Natural killer cell (primary cell): ENCODE measurements around the gene RAB15. TPM values are rescaled to one million over a fixed set of nuclear protein-coding genes. Genes with fewer than 3 reads are reported as not detected.

Source experiments
- ATAC-seq, 3 donors: fragments of 150-1000 bp in 2 of 3; fragments of 200-7000 bp in 1 of 3; cut with Tn5 transposase; 1 replicate in 1 of 3; 2 replicates in 2 of 3; pipeline ENCODE4 v1.10.0; 2021; ENCODE audit warnings: mild to moderate bottlenecking in 2 of 3, moderate library complexity in 2 of 3
- DNase-seq, 2 donors: peaks; one replicate each; pipeline versions ENCODE4 v3.0.0 to v3.0.0-alpha.2; 2013 to 2021; ENCODE audit warnings: mixed read lengths in 1 of 2
- H3K27ac ChIP-seq: one replicate; pipeline ENCODE4 v1.5.1; 2013; ENCODE audit warnings: mild to moderate bottlenecking, low read length
- H3K27me3 ChIP-seq: one replicate; pipeline ENCODE4 v1.6.1; 2013; ENCODE audit warnings: low read length; ENCODE audit not compliant: control insufficient read depth, insufficient read depth
- H3K36me3 ChIP-seq: one replicate; pipeline ENCODE4 v1.6.1; 2013; ENCODE audit warnings: low read length; ENCODE audit not compliant: control insufficient read depth, insufficient read depth
- H3K4me1 ChIP-seq: one replicate; pipeline ENCODE4 v1.6.1; 2013; ENCODE audit warnings: low read length; ENCODE audit not compliant: control insufficient read depth, insufficient read depth
- H3K4me3 ChIP-seq: one replicate; pipeline ENCODE4 v1.5.1; 2013; ENCODE audit warnings: low read length
- H3K9me3 ChIP-seq: one replicate; pipeline ENCODE4 v1.6.1; 2013; ENCODE audit warnings: low read length; ENCODE audit not compliant: control insufficient read depth, insufficient read depth
- H3K27ac Mint-ChIP-seq, 2 donors: one replicate each; pipeline ENCODE4 v1.8.0; 2022; ENCODE audit warnings: mild to moderate bottlenecking in 2 of 2, mixed read lengths in 2 of 2, moderate library complexity in 1 of 2
- H3K27me3 Mint-ChIP-seq, 2 donors: one replicate each; pipeline ENCODE4 v1.8.0; 2022; ENCODE audit warnings: low read depth in 2 of 2, mixed read lengths in 2 of 2
- H3K36me3 Mint-ChIP-seq: one replicate; pipeline ENCODE4 v1.8.0; 2022; ENCODE audit warnings: mixed read lengths
- H3K4me1 Mint-ChIP-seq, 2 donors: one replicate each; pipeline ENCODE4 v1.8.0; 2022; ENCODE audit warnings: mixed read lengths in 2 of 2
- H3K4me3 Mint-ChIP-seq: one replicate; pipeline ENCODE4 v1.8.0; 2022; ENCODE audit warnings: mild to moderate bottlenecking, moderate library complexity, mixed read lengths
- H3K9me3 Mint-ChIP-seq, 2 donors: one replicate each; pipeline ENCODE4 v1.8.0; 2022; ENCODE audit warnings: mixed read lengths in 2 of 2
- WGBS: methylation state at CpG from one replicate; pipeline ENCODE4 v1.1.7; 2013; ENCODE audit warnings: missing lambda C conversion rate; ENCODE audit not compliant: insufficient coverage; 5-methylcytosine and 5-hydroxymethylcytosine counted together
- intact Hi-C: fragments of 100-400 bp; cut with micrococcal nuclease; formaldehyde crosslinking; loops from one replicate; pipeline ENCODE4 v1.14.2; 2022
- total RNA-seq, 4 donors: library from RNA; stranded (reverse); fragments of 120-200 nt in 1 of 4; gene quantifications; one replicate each; pipeline versions ENCODE4 v1.2.3 to v1.2.4, GENCODE V29; 2013 to 2022
- TF ChIP-seq, protein P1 (sequence below): fragments of 200-600 bp; IDR thresholded peaks from one replicate; pipeline ENCODE4 v1.8.0; 2022; ENCODE audit warnings: antibody characterized with exemption

Gene RAB15
- total RNA-seq, 3 donors from 2014 or later (not counting 1 experiment from before 2014, with no cell fraction given): 0.82 to 3.2 (median 1.7) TPM

DNA sequence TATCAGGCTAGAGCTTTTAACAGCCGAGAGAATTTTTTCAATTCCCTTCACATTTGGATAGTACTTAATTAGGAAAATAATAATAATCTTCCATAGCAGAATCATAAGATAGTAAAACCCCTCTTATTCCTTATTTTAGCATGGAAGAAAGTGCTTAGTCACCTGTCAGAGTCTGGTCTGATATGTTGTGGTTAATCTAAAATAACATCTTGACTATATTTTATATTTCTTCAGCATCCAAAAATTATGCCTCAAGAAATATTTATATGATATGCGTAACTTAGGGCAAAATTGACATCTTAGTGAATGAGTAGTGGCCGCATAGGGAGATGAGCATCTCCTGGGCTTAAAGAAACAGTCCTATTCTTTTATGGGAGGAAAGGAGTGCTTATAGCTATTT lies 45.1 kb downstream of the RAB15 start:
- Mint-ChIP-seq H3K4me1 (peaks cover 6 to 19% of the 10 kb centered on the region in 2 donors), H3K9me3 (no peaks in the 10 kb centered on the region), H3K36me3 (peaks cover 7% of the 10 kb centered on the region), H3K27ac (no peak overlapping the region), H3K27me3 (no peaks in the 10 kb centered on the region), H3K4me3 (no peak overlapping the region)
- peak overlapping the region; percentile 49 for H3K27ac ChIP-seq
- 94% methylated on average over 2 of the region's 3 CpGs for WGBS
- H3K4me3 ChIP-seq: no peak overlapping the region
- intact Hi-C loops: no loop called here
- no peaks in the 10 kb centered on the region for H3K9me3 ChIP-seq
- ATAC-seq: no peak
- H3K36me3 ChIP-seq: peaks cover 62% of the 10 kb centered on the region
- TF ChIP-seq, protein P1, sequence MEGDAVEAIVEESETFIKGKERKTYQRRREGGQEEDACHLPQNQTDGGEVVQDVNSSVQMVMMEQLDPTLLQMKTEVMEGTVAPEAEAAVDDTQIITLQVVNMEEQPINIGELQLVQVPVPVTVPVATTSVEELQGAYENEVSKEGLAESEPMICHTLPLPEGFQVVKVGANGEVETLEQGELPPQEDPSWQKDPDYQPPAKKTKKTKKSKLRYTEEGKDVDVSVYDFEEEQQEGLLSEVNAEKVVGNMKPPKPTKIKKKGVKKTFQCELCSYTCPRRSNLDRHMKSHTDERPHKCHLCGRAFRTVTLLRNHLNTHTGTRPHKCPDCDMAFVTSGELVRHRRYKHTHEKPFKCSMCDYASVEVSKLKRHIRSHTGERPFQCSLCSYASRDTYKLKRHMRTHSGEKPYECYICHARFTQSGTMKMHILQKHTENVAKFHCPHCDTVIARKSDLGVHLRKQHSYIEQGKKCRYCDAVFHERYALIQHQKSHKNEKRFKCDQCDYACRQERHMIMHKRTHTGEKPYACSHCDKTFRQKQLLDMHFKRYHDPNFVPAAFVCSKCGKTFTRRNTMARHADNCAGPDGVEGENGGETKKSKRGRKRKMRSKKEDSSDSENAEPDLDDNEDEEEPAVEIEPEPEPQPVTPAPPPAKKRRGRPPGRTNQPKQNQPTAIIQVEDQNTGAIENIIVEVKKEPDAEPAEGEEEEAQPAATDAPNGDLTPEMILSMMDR: no peak
- no peaks in the 10 kb centered on the region for H3K27me3 ChIP-seq
- peaks cover 17% of the 10 kb centered on the region for H3K4me1 ChIP-seq
- DNase-seq: no peak

GRCh38 chr14:64926398-64926995 lies 45.6 kb downstream of the RAB15 start:
- Histone ChIP-seq H3K27ac (peak overlapping the region; percentile 25), H3K36me3 (peaks cover 60% of the 10 kb centered on the region), H3K4me1 (peaks cover 17% of the 10 kb centered on the region), H3K4me3 (no peak overlapping the region), H3K27me3 (no peaks in the 10 kb centered on the region), H3K9me3 (no peaks in the 10 kb centered on the region)
- H3K4me1 Mint-ChIP-seq: peaks cover 10 to 24% of the 10 kb centered on the region in 2 donors
- H3K4me3 Mint-ChIP-seq: no peak overlapping the region
- DNase-seq (no peak), ATAC-seq (no peak)
- TF ChIP-seq, protein P1: no peak
- no peak overlapping the region for H3K27ac Mint-ChIP-seq
- H3K9me3 Mint-ChIP-seq: no peaks in the 10 kb centered on the region
- no peaks in the 10 kb centered on the region for H3K27me3 Mint-ChIP-seq
- WGBS: 64% methylated on average over 4 of the region's 4 CpGs
- intact Hi-C loops: no loop called here
- peaks cover 7% of the 10 kb centered on the region for H3K36me3 Mint-ChIP-seq

DNA sequence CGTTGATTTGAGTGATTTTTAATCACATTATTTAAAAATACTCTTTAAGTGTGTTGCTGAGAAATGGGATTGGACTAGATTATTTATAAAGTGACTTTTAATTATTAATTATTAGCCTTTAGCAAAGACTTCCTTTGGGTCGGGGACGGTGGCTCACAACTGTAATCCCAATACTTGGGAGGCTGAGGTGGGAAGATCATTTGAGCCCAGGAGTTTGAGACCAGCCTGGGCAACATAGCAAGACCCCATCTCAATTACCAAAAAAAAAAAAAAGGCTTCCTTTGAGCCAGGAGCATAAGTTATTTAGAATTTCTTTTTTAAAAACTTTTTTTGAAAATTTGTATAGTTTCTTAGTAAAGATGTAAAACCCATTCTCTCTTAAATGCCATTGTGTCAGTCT lies 49.1 kb downstream of the RAB15 start:
- H3K27me3 Mint-ChIP-seq: no peaks in the 10 kb centered on the region
- H3K36me3 Mint-ChIP-seq: peaks cover 7% of the 10 kb centered on the region
- intact Hi-C loops: no loop called here
- ATAC-seq (no peak), DNase-seq (no peak)
- H3K27ac Mint-ChIP-seq: no peak overlapping the region
- no peak overlapping the region for H3K27ac ChIP-seq
- no peaks in the 10 kb centered on the region for H3K27me3 ChIP-seq
- H3K4me1 Mint-ChIP-seq: peaks cover 32 to 38% of the 10 kb centered on the region in 2 donors
- no peak overlapping the region for H3K4me3 ChIP-seq
- H3K9me3 Mint-ChIP-seq: no peaks in the 10 kb centered on the region
- TF ChIP-seq, protein P1: no peak
- 100% methylated on average over 2 of the region's 3 CpGs for WGBS
- H3K4me3 Mint-ChIP-seq: no peak overlapping the region
- H3K4me1 ChIP-seq: peaks cover 9% of the 10 kb centered on the region
- peaks cover 49% of the 10 kb centered on the region for H3K36me3 ChIP-seq
- H3K9me3 ChIP-seq: no peaks in the 10 kb centered on the region

GRCh38 chr14:64920465-64920864 lies 51.7 kb downstream of the RAB15 start:
- intact Hi-C loops: no loop called here
- Mint-ChIP-seq H3K4me3 (no peak overlapping the region), H3K9me3 (no peaks in the 10 kb centered on the region), H3K27me3 (no peaks in the 10 kb centered on the region), H3K4me1 (peaks cover 45 to 48% of the 10 kb centered on the region in 2 donors), H3K36me3 (peaks cover 7% of the 10 kb centered on the region), H3K27ac (peak overlapping the region; percentile 14 to 18)
- no peak for DNase-seq
- H3K27ac ChIP-seq: no peak overlapping the region
- no peaks in the 10 kb centered on the region for H3K27me3 ChIP-seq
- 87% methylated on average over 2 of the region's 2 CpGs for WGBS
- H3K36me3 ChIP-seq: peaks cover 28% of the 10 kb centered on the region
- no peak overlapping the region for H3K4me3 ChIP-seq
- no peak for ATAC-seq
- H3K4me1 ChIP-seq: peaks cover 9% of the 10 kb centered on the region
- TF ChIP-seq, protein P1: no peak
- no peaks in the 10 kb centered on the region for H3K9me3 ChIP-seq
